Neural cell (in vitro differentiated cells): Measurements from ENCODE around the gene ICE1.
"Not testable (repeated sequence)": the region's sequence is repeated elsewhere in the genome, so short reads cannot be mapped to it uniquely, and the experiment has no call there.

Source experiments
- EP300 ChIP-seq: fragments of 450-650 bp; conservative IDR thresholded peaks from 2 replicates; pipeline ENCODE4 v1.6.1; 2014; ENCODE audit warnings: antibody characterized with exemption, mild to moderate bottlenecking, moderate library complexity; ENCODE audit not compliant: poor library complexity, severe bottlenecking
- EZH2 ChIP-seq: fragments of 200-600, 300-800 bp; shearing (Covaris generic), sonication (generic); IDR thresholded peaks from 2 replicates; pipeline ENCODE4 v1.6.1; 2014; ENCODE audit warnings: antibody characterized with exemption, low read length, borderline replicate concordance, mild to moderate bottlenecking; ENCODE audit not compliant: insufficient read depth, poor library complexity, severe bottlenecking
- MXI1 ChIP-seq: fragments of 450-650 bp; conservative IDR thresholded peaks from 2 replicates; pipeline ENCODE4 v1.6.1; 2014; ENCODE audit warnings: antibody characterized with exemption, mild to moderate bottlenecking; ENCODE audit not compliant: poor library complexity, severe bottlenecking
- POLR2AphosphoS5 ChIP-seq: IDR thresholded peaks from 2 replicates; pipeline ENCODE4 v1.6.1; 2012
- RAD21 ChIP-seq: fragments of 450-650 bp; conservative IDR thresholded peaks from 2 replicates; pipeline ENCODE4 v1.6.1; 2014; ENCODE audit warnings: antibody characterized with exemption, mild to moderate bottlenecking, moderate library complexity
- TF ChIP-seq, protein P1 (sequence below): fragments of 450-650 bp; IDR thresholded peaks from 2 replicates; pipeline ENCODE4 v1.5.1; 2014; ENCODE audit warnings: antibody characterized with exemption, mild to moderate bottlenecking, moderate library complexity; ENCODE audit not compliant: poor library complexity, severe bottlenecking
- TF ChIP-seq, protein P2 (sequence below): IDR thresholded peaks from 2 replicates; pipeline ENCODE4 v1.6.1; 2012; ENCODE audit warnings: borderline replicate concordance

DNA sequence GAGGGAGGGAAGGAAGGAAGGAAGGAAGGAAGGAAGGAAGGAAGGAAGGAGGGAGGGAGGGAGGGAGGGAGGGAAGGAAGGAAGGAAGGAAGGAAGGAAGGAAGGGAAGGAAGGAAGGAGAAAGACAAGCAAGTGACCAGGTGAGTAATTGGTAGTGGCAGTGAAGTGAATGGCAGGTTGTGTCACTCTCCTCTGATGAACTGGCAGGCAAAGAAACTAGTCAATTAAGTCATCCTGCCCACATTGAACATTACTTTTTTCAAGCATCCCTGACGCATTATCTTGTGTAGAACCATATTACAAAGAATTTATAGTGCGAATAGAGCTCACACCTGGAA lies 70.4 kb downstream of the ICE1 start:
- not testable (repeated sequence) for TF ChIP-seq MXI1, EP300, POLR2AphosphoS5, EZH2, RAD21
- TF ChIP-seq, protein P1, sequence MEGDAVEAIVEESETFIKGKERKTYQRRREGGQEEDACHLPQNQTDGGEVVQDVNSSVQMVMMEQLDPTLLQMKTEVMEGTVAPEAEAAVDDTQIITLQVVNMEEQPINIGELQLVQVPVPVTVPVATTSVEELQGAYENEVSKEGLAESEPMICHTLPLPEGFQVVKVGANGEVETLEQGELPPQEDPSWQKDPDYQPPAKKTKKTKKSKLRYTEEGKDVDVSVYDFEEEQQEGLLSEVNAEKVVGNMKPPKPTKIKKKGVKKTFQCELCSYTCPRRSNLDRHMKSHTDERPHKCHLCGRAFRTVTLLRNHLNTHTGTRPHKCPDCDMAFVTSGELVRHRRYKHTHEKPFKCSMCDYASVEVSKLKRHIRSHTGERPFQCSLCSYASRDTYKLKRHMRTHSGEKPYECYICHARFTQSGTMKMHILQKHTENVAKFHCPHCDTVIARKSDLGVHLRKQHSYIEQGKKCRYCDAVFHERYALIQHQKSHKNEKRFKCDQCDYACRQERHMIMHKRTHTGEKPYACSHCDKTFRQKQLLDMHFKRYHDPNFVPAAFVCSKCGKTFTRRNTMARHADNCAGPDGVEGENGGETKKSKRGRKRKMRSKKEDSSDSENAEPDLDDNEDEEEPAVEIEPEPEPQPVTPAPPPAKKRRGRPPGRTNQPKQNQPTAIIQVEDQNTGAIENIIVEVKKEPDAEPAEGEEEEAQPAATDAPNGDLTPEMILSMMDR = not testable (repeated sequence)
- TF ChIP-seq, protein P2, sequence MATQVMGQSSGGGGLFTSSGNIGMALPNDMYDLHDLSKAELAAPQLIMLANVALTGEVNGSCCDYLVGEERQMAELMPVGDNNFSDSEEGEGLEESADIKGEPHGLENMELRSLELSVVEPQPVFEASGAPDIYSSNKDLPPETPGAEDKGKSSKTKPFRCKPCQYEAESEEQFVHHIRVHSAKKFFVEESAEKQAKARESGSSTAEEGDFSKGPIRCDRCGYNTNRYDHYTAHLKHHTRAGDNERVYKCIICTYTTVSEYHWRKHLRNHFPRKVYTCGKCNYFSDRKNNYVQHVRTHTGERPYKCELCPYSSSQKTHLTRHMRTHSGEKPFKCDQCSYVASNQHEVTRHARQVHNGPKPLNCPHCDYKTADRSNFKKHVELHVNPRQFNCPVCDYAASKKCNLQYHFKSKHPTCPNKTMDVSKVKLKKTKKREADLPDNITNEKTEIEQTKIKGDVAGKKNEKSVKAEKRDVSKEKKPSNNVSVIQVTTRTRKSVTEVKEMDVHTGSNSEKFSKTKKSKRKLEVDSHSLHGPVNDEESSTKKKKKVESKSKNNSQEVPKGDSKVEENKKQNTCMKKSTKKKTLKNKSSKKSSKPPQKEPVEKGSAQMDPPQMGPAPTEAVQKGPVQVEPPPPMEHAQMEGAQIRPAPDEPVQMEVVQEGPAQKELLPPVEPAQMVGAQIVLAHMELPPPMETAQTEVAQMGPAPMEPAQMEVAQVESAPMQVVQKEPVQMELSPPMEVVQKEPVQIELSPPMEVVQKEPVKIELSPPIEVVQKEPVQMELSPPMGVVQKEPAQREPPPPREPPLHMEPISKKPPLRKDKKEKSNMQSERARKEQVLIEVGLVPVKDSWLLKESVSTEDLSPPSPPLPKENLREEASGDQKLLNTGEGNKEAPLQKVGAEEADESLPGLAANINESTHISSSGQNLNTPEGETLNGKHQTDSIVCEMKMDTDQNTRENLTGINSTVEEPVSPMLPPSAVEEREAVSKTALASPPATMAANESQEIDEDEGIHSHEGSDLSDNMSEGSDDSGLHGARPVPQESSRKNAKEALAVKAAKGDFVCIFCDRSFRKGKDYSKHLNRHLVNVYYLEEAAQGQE = not testable (repeated sequence)
